Islet of Langerhans (tissue), 1 donor: ENCODE data around the gene FAM120B.
"Not testable (repeated sequence)": the region's sequence is repeated elsewhere in the genome, so short reads cannot be mapped to it uniquely, and the experiment has no call there.

ENCODE experiments used
- FAIRE-seq: peaks from one replicate; lab custom pipeline; 2011; peaks lifted over from hg19 to GRCh38; lab: Jason Lieb, UNC

The FAM120B gene

GRCh38 chr6:170305805-170306323, 694 bp upstream of the FAM120B start:
- no peak for FAIRE-seq

DNA sequence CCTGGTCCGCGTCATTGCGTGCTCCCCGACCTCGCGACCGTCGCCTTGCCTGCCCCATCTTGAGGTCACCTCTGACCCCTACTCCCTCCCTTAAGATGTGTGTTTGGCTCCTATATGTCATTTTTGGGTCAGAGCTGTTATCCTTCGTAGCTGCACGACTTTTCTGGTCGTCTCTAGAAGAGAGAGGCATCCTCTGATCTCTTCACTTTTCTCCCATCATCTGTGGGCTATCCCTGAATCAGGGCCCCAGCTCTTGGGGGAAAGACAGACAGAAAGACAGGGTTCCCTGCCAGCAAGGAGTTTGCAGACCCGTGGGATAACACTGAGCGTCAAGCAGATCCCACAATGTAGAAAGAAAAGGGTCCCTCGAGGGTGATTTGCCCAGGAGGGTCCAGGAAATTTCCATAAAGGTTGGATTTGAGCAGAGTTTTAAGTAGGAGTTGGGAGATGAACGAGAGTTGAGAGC, 555 bp downstream of the FAM120B start:
- FAIRE-seq, result no peak

DNA sequence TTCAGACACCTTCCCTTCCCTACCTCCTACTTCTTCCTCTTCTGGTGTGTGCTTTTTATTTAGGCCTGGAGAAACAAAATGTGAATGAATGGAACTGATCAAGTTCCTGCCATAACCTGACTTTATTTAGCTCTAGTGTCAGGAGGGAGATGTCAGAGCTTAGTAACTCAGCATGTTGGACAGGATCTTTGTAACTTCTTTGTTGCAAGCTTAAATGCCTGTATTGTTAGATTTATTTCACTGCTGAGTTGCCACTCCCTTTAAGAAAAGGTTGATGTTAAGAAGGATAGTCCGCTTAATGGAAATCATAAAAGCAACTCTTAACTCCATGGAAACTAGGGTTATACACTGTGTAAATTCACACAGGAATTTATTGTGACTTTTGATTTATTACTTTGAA, 2.2 kb downstream of the FAM120B start:
- FAIRE-seq, result no peak

GRCh38 chr6:170311696-170312095, 5.1 kb downstream of the FAM120B start:
- FAIRE-seq, result no peak

- no peak for FAIRE-seq
These were observed 6.3 kb downstream of the FAM120B start for GRCh38 chr6:170312876-170313275.

DNA sequence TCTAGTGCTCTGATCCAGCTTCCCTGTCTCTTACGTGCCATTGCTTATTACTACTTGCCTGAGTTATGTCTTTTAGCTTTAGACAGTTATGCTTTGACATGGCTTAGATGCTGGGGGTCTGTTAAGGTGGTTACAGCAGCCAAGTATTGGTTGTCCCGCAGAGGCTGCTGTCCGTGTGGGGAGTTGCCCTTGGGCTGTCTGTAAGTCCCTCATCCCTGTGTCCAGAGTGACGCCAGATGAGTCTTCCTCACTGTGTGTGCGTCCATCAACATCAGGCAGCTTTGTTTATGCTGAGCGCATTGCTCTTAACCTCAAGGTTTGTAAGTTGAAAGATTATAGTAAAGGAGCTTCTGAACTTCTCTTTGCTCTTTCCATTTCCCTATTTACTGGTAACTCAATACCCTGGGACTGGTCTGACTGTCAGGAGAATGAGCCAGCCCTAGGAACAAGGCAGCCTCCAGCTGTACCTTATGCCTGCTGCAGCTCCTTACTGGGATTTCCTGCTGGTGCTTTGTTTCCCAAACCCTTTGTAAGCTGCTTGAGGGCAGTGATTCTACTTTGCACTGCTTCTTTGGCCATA, 7.2 kb downstream of the FAM120B start:
- FAIRE-seq, result no peak

- no peak for FAIRE-seq
These were observed 8.4 kb downstream of the FAM120B start for GRCh38 chr6:170314983-170315382.

DNA sequence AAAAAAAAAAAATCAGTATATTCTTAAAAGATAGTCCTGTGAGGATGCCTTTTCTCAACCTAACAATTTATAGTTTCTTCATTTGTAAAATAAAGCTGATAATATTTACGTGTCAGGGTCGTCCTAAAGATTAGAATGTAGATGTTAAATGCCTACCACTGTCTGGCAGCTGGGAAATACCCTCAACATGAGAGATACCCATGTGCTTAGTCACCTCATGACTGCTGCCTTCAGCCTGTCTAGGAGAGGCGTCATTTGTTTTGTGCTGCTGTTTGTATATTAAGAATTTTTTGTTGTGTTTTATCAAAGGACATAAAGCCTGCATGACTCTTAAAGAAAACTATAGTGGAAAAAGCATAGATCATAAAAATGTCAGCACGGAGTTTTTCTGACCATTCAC, 9.5 kb downstream of the FAM120B start:
- no peak for FAIRE-seq

- no peak for FAIRE-seq
These were observed 10.5 kb downstream of the FAM120B start for GRCh38 chr6:170317076-170317475.

DNA sequence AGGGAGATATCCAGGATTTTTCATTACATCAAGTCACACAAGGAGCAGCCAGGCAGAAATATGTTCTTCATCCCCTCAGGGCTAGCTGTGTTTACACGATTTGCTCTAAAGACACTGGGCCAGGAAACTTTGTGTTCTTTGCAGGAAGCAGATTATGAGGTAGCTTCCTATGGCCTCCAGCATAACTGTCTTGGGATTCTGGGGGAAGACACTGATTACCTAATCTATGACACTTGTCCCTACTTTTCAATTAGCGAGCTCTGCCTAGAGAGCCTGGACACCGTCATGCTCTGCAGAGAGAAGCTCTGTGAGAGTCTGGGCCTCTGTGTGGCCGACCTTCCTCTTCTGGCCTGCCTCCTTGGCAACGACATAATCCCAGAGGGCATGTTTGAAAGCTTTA, 11.2 kb downstream of the FAM120B start:
- FAIRE-seq, result no peak

DNA sequence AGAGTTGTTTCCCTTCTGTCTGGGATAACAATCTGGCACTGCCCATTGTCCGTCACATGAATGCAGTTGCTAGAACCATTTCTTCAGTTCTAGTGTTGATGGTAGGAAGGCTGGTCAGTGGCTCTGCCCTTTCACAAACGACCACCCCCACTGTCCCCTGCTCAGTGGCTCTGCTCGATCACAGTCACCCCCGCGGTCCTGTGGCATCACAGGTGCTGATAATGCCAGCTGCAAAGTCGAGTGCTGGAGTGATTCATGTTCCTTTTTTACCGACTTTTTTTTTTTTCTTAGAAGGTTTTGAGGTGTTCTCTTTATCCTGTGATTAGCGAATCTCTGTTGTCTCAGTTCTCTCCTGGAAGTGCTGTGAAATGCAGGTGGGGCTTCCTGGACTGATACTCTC, 22.8 kb downstream of the FAM120B start:
- FAIRE-seq, result no peak

GRCh38 chr6:170335199-170335598, 28.6 kb downstream of the FAM120B start:
- FAIRE-seq, result not testable (repeated sequence)

DNA sequence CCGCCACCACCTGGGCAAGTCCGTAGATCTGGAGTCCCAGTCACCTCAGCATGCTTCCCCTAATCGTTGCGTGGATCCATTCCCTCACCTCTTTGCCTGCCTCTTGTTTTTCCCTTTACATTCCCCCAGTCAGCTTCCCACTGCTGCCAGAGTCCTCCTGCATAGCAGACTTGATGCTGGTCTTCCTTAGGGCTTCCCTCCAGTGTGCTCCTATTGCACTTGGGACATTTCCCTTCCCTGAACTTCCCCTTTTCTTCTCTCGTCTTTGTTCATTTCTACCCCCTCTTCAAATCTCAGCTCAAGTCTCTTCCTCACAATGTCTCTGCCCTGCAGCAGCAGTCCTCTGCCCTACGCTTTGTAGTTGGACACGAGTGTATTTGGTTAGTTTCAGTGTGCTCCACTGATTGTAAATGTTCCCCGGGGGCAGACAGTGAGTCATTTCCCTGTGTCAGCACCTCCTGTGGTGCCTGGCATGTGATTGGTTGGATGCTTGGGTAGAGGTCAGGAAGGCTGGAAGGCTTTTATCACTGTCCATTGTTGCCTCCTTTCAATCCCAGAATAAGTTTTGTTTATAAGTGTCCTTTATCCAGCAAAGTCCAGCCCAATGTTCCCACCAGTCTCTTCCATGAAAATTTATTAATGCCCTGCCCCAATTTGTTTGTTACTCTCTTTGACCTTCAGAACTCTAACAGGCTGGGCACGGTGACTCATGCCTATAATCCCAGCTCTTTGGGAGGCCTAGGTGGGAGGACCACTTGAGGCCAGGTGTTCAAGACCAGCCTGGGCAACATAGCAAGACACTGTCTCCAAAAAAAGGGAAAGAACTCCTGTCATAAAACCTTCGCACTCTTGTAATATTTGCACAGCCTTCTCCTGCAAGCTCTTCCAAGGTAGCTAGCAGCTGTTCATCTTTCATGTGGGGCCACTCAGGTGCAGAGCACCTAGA, 38.3 kb downstream of the FAM120B start:
- no peak for FAIRE-seq

DNA sequence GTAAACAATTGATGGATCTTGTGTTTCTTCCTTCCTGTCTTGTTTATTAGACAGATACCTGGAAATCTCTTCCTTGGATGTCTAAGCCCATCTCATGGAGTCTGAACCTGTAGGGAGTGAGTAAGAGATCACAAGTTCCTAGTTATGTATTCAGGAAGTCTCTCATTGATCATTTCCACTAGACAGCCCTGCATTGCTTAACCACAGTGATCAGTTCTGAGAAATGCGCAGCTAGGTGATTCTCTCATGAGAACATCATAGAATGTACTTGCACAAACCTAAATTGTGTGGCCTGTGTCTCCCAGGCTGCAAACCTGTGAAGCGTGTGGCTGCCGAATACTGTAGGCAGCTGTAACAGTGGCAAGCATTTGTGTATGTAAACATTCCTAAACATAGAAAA, 39.1 kb downstream of the FAM120B start:
- no peak for FAIRE-seq

- no peak for FAIRE-seq
These were observed 40.1 kb downstream of the FAM120B start for GRCh38 chr6:170346649-170347048.

DNA sequence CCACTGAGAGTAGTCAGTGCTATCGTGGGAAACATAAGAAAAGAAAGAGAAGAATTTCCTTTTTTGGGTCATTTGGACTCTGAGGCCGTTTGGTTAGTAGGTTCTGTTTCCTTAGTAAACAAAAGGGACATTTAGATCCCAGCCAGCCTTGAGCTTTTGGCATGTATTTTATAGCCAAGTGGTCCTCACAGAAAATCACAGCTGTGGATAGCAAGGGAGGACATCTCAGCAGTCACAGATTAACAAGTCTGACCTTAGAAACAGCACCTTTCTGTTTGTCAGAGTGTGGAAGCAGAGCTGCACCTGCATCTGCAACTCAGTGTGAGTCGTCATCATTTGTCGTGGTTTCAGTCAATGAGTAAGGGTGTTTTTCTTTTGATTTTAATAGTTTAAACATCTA, 40.5 kb downstream of the FAM120B start:
- no peak for FAIRE-seq

GRCh38 chr6:170347975-170348374, 41.4 kb downstream of the FAM120B start:
- no peak for FAIRE-seq

DNA sequence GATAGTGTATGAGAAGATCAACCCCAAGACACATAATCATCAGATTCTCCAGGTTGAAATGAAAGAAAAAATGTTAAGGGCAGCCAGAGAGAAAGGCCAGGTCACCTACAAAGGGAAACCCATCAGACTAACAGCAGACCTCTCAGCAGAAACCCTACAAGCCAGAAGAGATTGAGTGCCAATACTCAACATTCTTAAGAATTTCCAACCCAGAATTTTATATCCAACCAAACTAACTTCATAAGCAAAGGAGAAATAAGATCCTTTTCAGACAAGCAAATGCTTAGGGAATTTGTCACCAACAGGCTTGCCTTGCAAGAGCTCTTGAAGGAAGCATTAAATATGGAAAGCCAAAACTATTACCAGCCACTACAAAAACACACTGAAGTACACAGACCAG, 44.9 kb downstream of the FAM120B start:
- not testable (repeated sequence) for FAIRE-seq

GRCh38 chr6:170355190-170355589, 48.6 kb downstream of the FAM120B start:
- FAIRE-seq, result not testable (repeated sequence)

DNA sequence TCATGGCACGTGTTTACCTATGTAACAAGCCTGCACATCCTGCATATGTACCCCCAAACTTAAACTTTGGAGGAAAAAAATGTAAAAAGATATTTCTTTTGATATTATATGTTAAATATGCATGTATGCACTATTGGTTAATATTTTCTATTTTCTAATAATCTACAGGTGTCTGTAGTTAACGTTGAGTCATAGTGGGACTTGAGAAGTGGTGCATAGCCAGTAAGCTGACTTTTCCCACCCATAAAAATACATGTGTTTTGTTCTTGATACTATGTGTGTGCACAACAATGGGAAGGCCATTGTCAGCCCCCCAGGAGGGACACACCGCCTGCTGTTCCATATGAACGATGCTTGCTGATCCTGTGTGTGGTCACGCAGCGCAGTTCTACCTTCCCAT, 49.1 kb downstream of the FAM120B start:
- no peak for FAIRE-seq

GRCh38 chr6:170357812-170358211, 51.3 kb downstream of the FAM120B start:
- FAIRE-seq, result no peak

- no peak for FAIRE-seq
These were observed 51.9 kb downstream of the FAM120B start for GRCh38 chr6:170358496-170358895.

GRCh38 chr6:170360476-170360875, 53.9 kb downstream of the FAM120B start:
- FAIRE-seq, result no peak
